Measurements from ENCODE around the gene MOV10L1.
A peak's percentile ranks its signal among the peaks of the same experiment; 100 is the strongest.

MOV10L1 gene

GRCh38 chr22:50178871-50179869 is 89.4 kb downstream of the MOV10L1 start:
- DNase-seq = no peak

- no peak for DNase-seq
Measured at GRCh38 chr22:50179937-50180726, 90.3 kb downstream of the MOV10L1 start.

GRCh38 chr22:50180727-50181521 is 91.1 kb downstream of the MOV10L1 start:
- DNase-seq = no peak

DNA sequence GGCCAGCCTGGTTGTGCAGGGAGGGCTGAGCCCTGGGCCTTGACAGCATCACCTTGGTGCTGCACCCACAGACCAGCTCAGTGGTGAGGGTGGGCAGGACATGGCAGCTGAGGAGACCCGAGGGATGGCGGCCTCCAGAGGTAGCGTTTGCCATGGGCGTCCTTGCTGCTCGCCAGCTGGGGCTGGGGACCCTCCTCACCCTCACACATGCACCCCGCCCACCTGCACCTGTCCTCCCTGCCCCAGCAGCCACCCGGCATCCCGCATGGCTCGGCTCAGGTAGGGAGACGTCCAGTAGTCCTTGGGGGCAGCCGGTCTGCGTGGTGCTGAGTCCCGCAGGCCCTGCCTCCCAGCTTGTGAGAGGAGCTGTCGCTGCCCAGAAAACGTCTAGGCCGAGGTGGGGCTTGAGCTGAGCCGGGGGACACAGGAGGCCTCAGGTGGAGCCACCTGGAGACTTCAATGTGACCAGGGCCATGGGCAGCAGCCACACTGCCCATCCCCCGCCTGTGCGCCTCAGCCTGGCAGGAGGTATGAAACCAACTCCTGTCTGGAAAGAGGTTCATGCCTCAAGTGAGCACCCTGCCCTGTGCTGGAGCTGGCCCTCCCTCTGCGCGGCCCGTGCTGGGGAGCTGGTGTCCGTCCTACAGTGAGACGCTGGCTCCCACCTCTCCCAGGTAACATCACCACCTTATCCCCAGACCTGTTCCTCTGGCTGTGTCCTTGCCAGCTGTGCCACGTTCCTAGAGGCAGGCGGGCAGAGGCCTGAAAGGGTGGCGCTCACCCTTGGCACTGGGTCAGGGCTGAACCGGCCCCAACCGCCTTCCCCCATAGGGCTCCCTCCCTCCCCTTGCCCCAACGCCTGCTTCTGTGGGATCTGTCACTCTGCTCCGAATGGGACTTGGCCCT is 92.6 kb downstream of the MOV10L1 start:
- no peak for DNase-seq

- no peak for DNase-seq
Measured at GRCh38 chr22:50183141-50183971, 93.5 kb downstream of the MOV10L1 start.

DNA sequence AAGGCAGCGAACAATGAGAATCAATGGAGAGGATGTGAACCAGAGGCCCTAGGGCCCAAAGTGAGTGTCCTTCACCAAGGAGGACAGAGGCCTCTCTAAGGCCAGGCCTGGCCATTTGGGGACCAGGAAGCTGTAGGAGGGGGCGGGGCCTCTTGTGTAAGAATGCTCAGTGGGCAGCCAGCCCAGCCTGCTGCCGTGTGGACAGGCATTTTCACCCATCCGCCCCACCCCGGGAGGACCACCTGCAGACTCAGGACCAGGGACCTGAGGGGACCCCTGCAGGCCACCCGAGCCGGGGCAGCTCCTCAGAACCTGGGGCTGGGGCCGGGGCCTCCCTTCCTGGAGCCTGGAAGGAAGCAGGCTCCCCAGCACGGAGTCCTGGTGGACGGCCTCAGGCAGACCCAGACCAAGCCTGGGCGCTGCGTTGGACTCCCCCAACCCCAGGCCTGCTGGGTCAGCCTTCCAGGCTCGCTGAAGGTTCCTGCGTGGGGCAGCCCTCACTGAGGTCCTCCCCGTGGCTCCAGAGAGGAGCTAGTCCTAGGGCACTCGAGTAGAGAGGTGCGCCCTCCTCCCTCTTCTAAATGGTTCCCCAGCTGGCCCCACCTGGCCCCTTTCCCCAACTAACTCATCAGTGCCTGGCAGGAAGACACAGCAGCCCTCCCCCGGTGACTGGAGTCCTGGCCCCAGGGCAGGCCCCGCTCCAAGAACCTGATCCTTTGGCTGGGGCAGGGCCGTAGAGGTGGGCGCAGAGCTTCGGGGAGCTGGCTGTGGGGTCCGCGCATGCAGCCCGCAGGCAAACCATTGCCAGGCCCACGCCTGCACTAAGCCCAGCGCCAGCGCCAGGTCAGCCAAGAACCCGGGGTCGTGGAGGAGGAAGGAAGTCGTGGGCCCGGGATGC is 94.4 kb downstream of the MOV10L1 start:
- no peak for DNase-seq

- DNase-seq = no peak
Measured at GRCh38 chr22:50184902-50185374, 95.1 kb downstream of the MOV10L1 start.

- DNase-seq = peak; percentile 72
Measured at GRCh38 chr22:50185375-50186087, 95.7 kb downstream of the MOV10L1 start, which contains the start of gene TRABD. TSS of gene TRABD (plus strand) at chr22:50185913. CDS start at chr22:50193061, 7,148 bp downstream.

- DNase-seq = no peak
Measured at GRCh38 chr22:50186181-50186714, 96.4 kb downstream of the MOV10L1 start.

GRCh38 chr22:50186761-50187523 is 97.1 kb downstream of the MOV10L1 start:
- no peak for DNase-seq

GRCh38 chr22:50188356-50188755 is 98.5 kb downstream of the MOV10L1 start:
- no peak for DNase-seq

- DNase-seq = no peak
Measured at GRCh38 chr22:50189184-50189848, 99.5 kb downstream of the MOV10L1 start.

DNA sequence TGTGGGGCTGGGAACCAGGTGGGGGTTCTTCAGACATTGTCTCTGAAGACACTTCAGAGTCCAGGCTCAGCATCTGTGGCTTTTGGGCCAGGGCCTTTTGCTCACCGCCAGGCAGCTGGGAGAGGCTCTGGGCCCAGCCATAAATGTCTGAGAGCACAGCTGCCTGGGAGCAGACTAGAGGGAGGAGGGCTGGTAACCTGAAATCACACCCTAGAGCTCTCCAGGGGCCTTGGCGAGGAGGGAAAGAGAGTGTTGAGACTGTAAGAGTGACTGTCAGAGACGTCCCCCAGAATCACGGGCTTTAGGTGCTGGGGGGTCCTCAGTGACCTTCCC is 100.0 kb downstream of the MOV10L1 start:
- DNase-seq = no peak

GRCh38 chr22:50190182-50190940 is 100.6 kb downstream of the MOV10L1 start:
- peak; percentile 84 for DNase-seq

DNA sequence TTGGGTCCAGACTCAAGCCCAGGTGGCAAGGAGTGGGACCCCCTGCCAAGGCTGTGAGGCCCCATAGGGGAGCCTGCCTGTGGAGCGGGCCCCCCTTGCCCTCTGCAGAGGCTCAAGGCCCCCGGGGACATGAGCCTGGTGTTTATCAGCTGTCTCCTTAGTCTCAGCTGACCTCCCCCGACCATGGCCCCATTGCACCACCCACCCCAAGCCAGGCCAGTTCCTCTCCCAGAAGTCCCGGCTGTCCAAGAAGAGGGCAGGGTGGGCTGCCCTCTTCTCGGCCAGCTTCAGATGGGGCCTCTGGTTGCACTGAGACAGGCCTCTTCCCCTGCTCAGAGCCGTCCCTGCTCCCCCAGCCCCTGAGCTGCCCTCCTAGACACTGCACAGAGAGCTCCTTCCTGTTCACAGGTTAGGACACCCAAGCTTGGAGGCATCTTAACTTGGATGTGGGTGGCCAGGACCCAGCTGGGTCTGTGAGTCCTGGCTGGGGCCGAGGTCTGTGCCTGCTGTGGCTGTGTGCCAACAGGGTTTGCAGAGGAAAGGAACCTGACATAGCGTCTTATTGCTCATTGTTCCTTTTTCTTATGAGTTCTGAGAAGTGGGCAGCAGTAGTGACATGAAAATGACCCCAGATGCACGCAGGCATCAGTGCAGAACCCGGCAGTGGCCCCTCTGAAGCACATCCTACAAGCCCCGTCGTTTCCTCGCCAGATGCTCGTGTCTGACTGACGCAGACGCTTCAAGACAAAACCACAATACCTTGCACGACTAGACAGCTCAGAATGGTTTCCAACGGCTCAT is 101.3 kb downstream of the MOV10L1 start:
- DNase-seq = no peak

All from kidney glomerular epithelial cell (primary cell).